GM23338 (cell line): ENCODE data around the gene OXCT1. TPM values are rescaled to one million over a fixed set of nuclear protein-coding genes. Genes with fewer than 3 reads are reported as not detected.

Experiments used
- ATAC-seq: fragments of 200-7000 bp; cut with Tn5 transposase; 3 replicates; pipeline ENCODE4 v1.9.1; 2020
- DNase-seq: peaks from one replicate; pipeline ENCODE4 v3.0.0-alpha.2; 2015; ENCODE audit warnings: low spot score
- H2AFZ ChIP-seq: fragments of 200-600 bp; sonication (generic); 2 replicates; pipeline ENCODE4 v1.8.0; 2016; ENCODE audit warnings: antibody characterized with exemption, mild to moderate bottlenecking, moderate library complexity
- H3F3A ChIP-seq: fragments of 200-600 bp; sonication (generic); replicated peaks from 2 replicates; pipeline ENCODE4 v1.8.0; 2017; ENCODE audit warnings: antibody characterized with exemption, mixed run types, low read depth
- H3K27ac ChIP-seq: fragments of 200-600 bp; sonication (generic); 2 replicates; pipeline ENCODE4 v1.6.1; 2016; ENCODE audit warnings: low read depth
- H3K27me3 ChIP-seq: fragments of 200-600 bp; sonication (generic); 2 replicates; pipeline ENCODE4 v1.8.0; 2016; ENCODE audit warnings: mild to moderate bottlenecking, mixed run types, moderate library complexity; ENCODE audit not compliant: insufficient read depth
- H3K36me3 ChIP-seq: fragments of 200-600 bp; sonication (generic); 2 replicates; pipeline ENCODE4 v1.8.0; 2016; ENCODE audit warnings: mild to moderate bottlenecking; ENCODE audit not compliant: insufficient read depth
- H3K4me1 ChIP-seq: fragments of 200-600 bp; sonication (generic); 2 replicates; pipeline ENCODE4 v1.8.0; 2016; ENCODE audit warnings: mild to moderate bottlenecking, moderate library complexity; ENCODE audit not compliant: insufficient read depth
- H3K4me2 ChIP-seq: fragments of 200-600 bp; sonication (generic); 2 replicates; pipeline ENCODE4 v1.7.1; 2017; ENCODE audit warnings: mixed run types
- H3K4me3 ChIP-seq: fragments of 200-600 bp; sonication (generic); 2 replicates; pipeline ENCODE4 v1.6.1; 2016; ENCODE audit warnings: mixed run types
- H3K79me2 ChIP-seq: fragments of 200-600 bp; sonication (generic); replicated peaks from 2 replicates; pipeline ENCODE4 v1.8.0; 2017; ENCODE audit warnings: mild to moderate bottlenecking; ENCODE audit not compliant: insufficient read depth
- H3K9me2 ChIP-seq: fragments of 200-600 bp; sonication (generic); 2 replicates; pipeline ENCODE4 v1.8.0; 2017; ENCODE audit not compliant: insufficient read depth
- H4K20me1 ChIP-seq: fragments of 200-600 bp; sonication (generic); replicated peaks from 2 replicates; pipeline ENCODE4 v1.8.0; 2017; ENCODE audit warnings: mild to moderate bottlenecking; ENCODE audit not compliant: insufficient read depth
- H3K27ac Mint-ChIP-seq: 2 replicates; pipeline ENCODE4 v1.8.0; 2020; ENCODE audit warnings: inconsistent platforms, mild to moderate bottlenecking, moderate library complexity, mixed read lengths
- H3K27me3 Mint-ChIP-seq: 3 replicates; pipeline ENCODE4 v1.8.0; 2022; ENCODE audit warnings: low read depth, mild to moderate bottlenecking, moderate library complexity, mixed read lengths, inconsistent platforms; ENCODE audit not compliant: insufficient read depth, poor library complexity
- H3K36me3 Mint-ChIP-seq: 3 replicates; pipeline ENCODE4 v1.8.0; 2021; ENCODE audit warnings: low read depth, mild to moderate bottlenecking, inconsistent platforms, moderate library complexity, mixed read lengths
- H3K4me1 Mint-ChIP-seq: 3 replicates; pipeline ENCODE4 v1.8.0; 2020; ENCODE audit warnings: mild to moderate bottlenecking, inconsistent platforms, mixed read lengths
- H3K4me3 Mint-ChIP-seq: 3 replicates; pipeline ENCODE4 v1.8.0; 2021; ENCODE audit warnings: moderate library complexity, mild to moderate bottlenecking, inconsistent platforms, mixed read lengths
- H3K9me3 Mint-ChIP-seq: 3 replicates; pipeline ENCODE4 v1.8.0; 2020; ENCODE audit warnings: moderate library complexity, mild to moderate bottlenecking, inconsistent platforms, mixed read lengths
- CREB1 ChIP-seq: fragments of 250-450 bp; sonication (Bioruptor Pico); IDR thresholded peaks from 2 replicates; pipeline ENCODE4 v1.5.0; 2020; ENCODE audit warnings: low read depth, mild to moderate bottlenecking, moderate library complexity
- ETS1 ChIP-seq: IDR thresholded peaks from 2 replicates; pipeline ENCODE4 v1.6.1; 2016; ENCODE audit warnings: antibody characterized with exemption
- EZH2 ChIP-seq: fragments of 200-600 bp; sonication (generic); IDR thresholded peaks from one replicate; pipeline ENCODE4 v1.8.0; 2017; ENCODE audit warnings: antibody characterized with exemption, mild to moderate bottlenecking, low read depth; ENCODE audit not compliant: unreplicated experiment
- EZH2phosphoT487 ChIP-seq: fragments of 200-600 bp; sonication (generic); IDR thresholded peaks from one replicate; pipeline ENCODE4 v1.8.1; 2018; ENCODE audit warnings: antibody characterized with exemption; ENCODE audit not compliant: unreplicated experiment
- NANOG ChIP-seq: IDR thresholded peaks from 2 replicates; pipeline ENCODE4 v1.6.1; 2016; ENCODE audit warnings: antibody characterized with exemption, borderline replicate concordance
- POLR2AphosphoS5 ChIP-seq: IDR thresholded peaks from 2 replicates; pipeline ENCODE4 v1.6.1; 2016; ENCODE audit warnings: antibody characterized with exemption, low read depth
- REST ChIP-seq: IDR thresholded peaks from one replicate; pipeline ENCODE4 v1.6.1; 2018; ENCODE audit warnings: antibody characterized with exemption; ENCODE audit not compliant: unreplicated experiment
- ZNF114 ChIP-seq: fragments of 250-450 bp; sonication (Bioruptor Pico); IDR thresholded peaks from 2 replicates; pipeline ENCODE4 v1.5.0; 2020; ENCODE audit warnings: mild to moderate bottlenecking, moderate library complexity
- ZNF331 ChIP-seq: fragments of 250-450 bp; sonication (Bioruptor Pico); IDR thresholded peaks from 2 replicates; pipeline ENCODE4 v1.5.0; 2020; ENCODE audit warnings: low read depth, mild to moderate bottlenecking, moderate library complexity
- polyA plus RNA-seq: library from polyadenylated mRNA; unstranded; fragments of >200 nt; fragmentation: Nextera tagmentation; extraction: Ambion mirVana; gene quantifications from 2 replicates; pipeline ENCODE4 v1.2.1, GENCODE V29; 2016
- total RNA-seq: library from RNA; depleted of rRNA; stranded (reverse); fragments of >200 nt; shearing (Covaris generic); gene quantifications from 2 replicates; pipeline ENCODE4 v1.2.3, GENCODE V29; 2014

OXCT1 gene
- total and polyA plus RNA-seq, 2 experiments from 2014 or later = 11.6 to 37.0 TPM

- peaks cover 32% of the 10 kb centered on the region for H3K36me3 Mint-ChIP-seq
- no peak overlapping the region for H3K4me3 ChIP-seq
- no peak overlapping the region for H3K27ac Mint-ChIP-seq
- peaks cover 10% of the 10 kb centered on the region; the same call in 2 of the 3 replicates for H3K4me1 Mint-ChIP-seq
- no peak for DNase-seq
- H3K4me2 ChIP-seq = no peak overlapping the region
- no peak for ATAC-seq
- H2AFZ ChIP-seq = no peak overlapping the region
- H3K4me1 ChIP-seq = peaks cover 8% of the 10 kb centered on the region
- H3K27ac ChIP-seq = no peak overlapping the region
- no peaks in the 10 kb centered on the region for H3F3A ChIP-seq
- H3K27me3 Mint-ChIP-seq = peaks cover 9% of the 10 kb centered on the region
- no peaks in the 10 kb centered on the region for H3K27me3 ChIP-seq
- H3K9me3 Mint-ChIP-seq = 0 out of 3 replicates have a peak, but pooled peaks cover 3% of the 10 kb centered on the region
- TF ChIP-seq POLR2AphosphoS5 (no peak), EZH2phosphoT487 (no peak), ZNF114 (CRISPR knock-in tag) (no peak), ZNF331 (no peak), EZH2 (no peak), NANOG (no peak), CREB1 (no peak)
- H3K79me2 ChIP-seq = peaks cover 31% of the 10 kb centered on the region
- H3K4me3 Mint-ChIP-seq = no peak overlapping the region
- H3K36me3 ChIP-seq = peaks cover 30% of the 10 kb centered on the region
- peaks cover 3% of the 10 kb centered on the region; the same call in 1 of the 2 replicates for H3K9me2 ChIP-seq
- peaks cover 4% of the 10 kb centered on the region; the same call in 1 of the 2 replicates for H4K20me1 ChIP-seq
These were observed 35.9 kb upstream of the OXCT1 start for GRCh38 chr5:41906151-41906550.

GRCh38 chr5:41903892-41904799, 33.9 kb upstream of the OXCT1 start, which contains the start of gene RIMOC1:
TSS of gene RIMOC1 (plus strand) at chr5:41904344. CDS start at chr5:41904368, 24 bp downstream.
- TF ChIP-seq CREB1 (peak; percentile 86), REST (no peak), POLR2AphosphoS5 (peak; percentile 75), ETS1 (peak; percentile 49; the same call in 1 of the 2 replicates)
- ATAC-seq = peak; percentile 99
- peaks cover 31% of the 10 kb centered on the region for H3K79me2 ChIP-seq
- Mint-ChIP-seq H3K9me3 (0 out of 3 replicates have a peak, but pooled peaks cover 3% of the 10 kb centered on the region), H3K4me1 (peaks cover 14% of the 10 kb centered on the region; the same call in 2 of the 3 replicates), H3K4me3 (peak within 1 kb of the TSS; percentile 98), H3K27ac (peak within 1 kb of the TSS; percentile 99), H3K36me3 (peaks cover 16% of the 10 kb centered on the region), H3K27me3 (peaks cover 9% of the 10 kb centered on the region)
- H3K4me3 ChIP-seq = peak within 1 kb of the TSS; percentile 87
- H3K27me3 ChIP-seq = no peaks in the 10 kb centered on the region
- peaks cover 3% of the 10 kb centered on the region for H3K9me2 ChIP-seq
- peak; percentile 99 for DNase-seq
- H4K20me1 ChIP-seq = no peaks in the 10 kb centered on the region
- H3K4me2 ChIP-seq = peak within 1 kb of the TSS; percentile 84
- H3F3A ChIP-seq = no peaks in the 10 kb centered on the region
- peaks cover 8% of the 10 kb centered on the region for H3K4me1 ChIP-seq
- peaks cover 13% of the 10 kb centered on the region for H3K36me3 ChIP-seq
- peak within 1 kb of the TSS; percentile 52 for H2AFZ ChIP-seq
- H3K27ac ChIP-seq = 0 out of 2 replicates have a peak within 1 kb of the TSS, but pooled peaks have one; percentile 12
